Gastroesophageal sphincter (tissue), 3 donors: ENCODE measurements around the gene SSBP3.

Experiments
- CTCF ChIP-seq, 4 experiments: fragments of 200-600 bp in 2 of 4; fragments of 450-650 bp in 2 of 4; sonication (generic) in 1 of 4; IDR thresholded peaks; one replicate each; pipeline ENCODE4 v1.5.1; 2017 to 2019; ENCODE audit warnings: antibody characterized with exemption in 4 of 4, mild to moderate bottlenecking in 2 of 4, moderate library complexity in 2 of 4
- EP300 ChIP-seq: sonication (generic); formaldehyde crosslinking; IDR thresholded peaks from one replicate; pipeline ENCODE4 v1.6.1; 2017; ENCODE audit warnings: antibody characterized with exemption, mild to moderate bottlenecking
- POLR2A ChIP-seq, 2 donors: fragments of 450-650 bp; IDR thresholded peaks; one replicate each; pipeline ENCODE4 v1.6.1; 2017; ENCODE audit warnings: antibody characterized with exemption in 2 of 2, mild to moderate bottlenecking in 2 of 2, moderate library complexity in 1 of 2

GRCh38 chr1:54415533-54415932 lies 9.3 kb upstream of the SSBP3 start:
- no peak for TF ChIP-seq POLR2A (IDR thresholded peaks at IDR 0.05)
- no peak for TF ChIP-seq CTCF (IDR thresholded peaks at IDR 0.05)
- no peak for TF ChIP-seq EP300
